B cell (primary cell): ENCODE data around the gene RPS6KL1. TPM values are rescaled to one million over a fixed set of nuclear protein-coding genes. Genes with fewer than 3 reads are reported as not detected.

ENCODE experiments used
- ATAC-seq: fragments of 200-7000 bp; cut with Tn5 transposase; one replicate; pipeline ENCODE4 v1.10.0; 2021; ENCODE audit warnings: low read depth, mild to moderate bottlenecking, moderate number of reproducible peaks, moderate library complexity
- CTCF ChIA-PET: fragments of 350-600 bp; sonication (Branson Sonifier 250); formaldehyde crosslinking; loops from one replicate; lab custom pipeline; 2021; ENCODE audit warnings: antibody characterized with exemption, inconsistent platforms; lab: Charles Lee
- POLR2A ChIA-PET: fragments of 350-600 bp; sonication (Branson Sonifier 250); formaldehyde crosslinking; loops from one replicate; lab custom pipeline; 2021; ENCODE audit warnings: antibody characterized with exemption; lab: Charles Lee
- DNase-seq: peaks from one replicate; pipeline ENCODE4 v3.0.0; 2013
- H2AFZ ChIP-seq: 2 replicates; pipeline ENCODE4 v1.6.1; 2012; ENCODE audit warnings: mild to moderate bottlenecking, low read depth, low read length; ENCODE audit not compliant: insufficient read depth, poor library complexity, severe bottlenecking
- H3K27ac ChIP-seq, 2 donors: 1 replicate in 1 of 2; 2 replicates in 1 of 2; pipeline ENCODE4 v1.5.1; 2012 to 2013; ENCODE audit warnings: low read length in 2 of 2, mild to moderate bottlenecking in 2 of 2, moderate library complexity in 1 of 2
- H3K27me3 ChIP-seq, 4 experiments: fragments of 200-600 bp in 1 of 4; sonication (generic) in 1 of 4; replicated peaks in 1 of 4; 1 replicate in 2 of 4; 2 replicates in 2 of 4; pipeline versions ENCODE4 v1.6.1 to v1.7.0; 2013 to 2016; ENCODE audit warnings: low read length in 3 of 4, mild to moderate bottlenecking in 2 of 4, mixed read lengths in 1 of 4, moderate library complexity in 1 of 4; ENCODE audit not compliant: insufficient read depth in 4 of 4, control insufficient read depth in 3 of 4; ENCODE audit errors: control extremely low read depth in 1 of 4
- H3K36me3 ChIP-seq, 2 experiments: replicated peaks in 1 of 2; 1 replicate in 1 of 2; 2 replicates in 1 of 2; pipeline versions ENCODE4 v1.6.1 to v1.7.1; 2013; ENCODE audit warnings: low read length in 1 of 2; ENCODE audit not compliant: insufficient read depth in 2 of 2, control insufficient read depth in 1 of 2; ENCODE audit errors: control extremely low read depth in 1 of 2, extremely low read depth in 1 of 2
- H3K4me1 ChIP-seq, 2 donors: fragments of 200-600 bp in 1 of 2; sonication (generic) in 1 of 2; 1 replicate in 1 of 2; 2 replicates in 1 of 2; pipeline versions ENCODE4 v1.5.1 to v1.6.1; 2013 to 2017; ENCODE audit warnings: low read length in 2 of 2; ENCODE audit not compliant: control insufficient read depth in 2 of 2, insufficient read depth in 2 of 2
- H3K4me2 ChIP-seq: replicated peaks from 2 replicates; pipeline ENCODE3; 2012; ENCODE audit warnings: mild to moderate bottlenecking, low read depth, low read length; ENCODE audit not compliant: poor library complexity, severe bottlenecking
- H3K4me3 ChIP-seq, 5 experiments: fragments of 200-600 bp in 1 of 5; sonication (generic) in 1 of 5; 1 replicate in 3 of 5; 2 replicates in 2 of 5; pipeline versions ENCODE4 v1.5.1 to v1.7.0; 2011 to 2016; ENCODE audit warnings: low read length in 4 of 5, mild to moderate bottlenecking in 4 of 5, low read depth in 2 of 5, control low read depth in 1 of 5, moderate library complexity in 1 of 5; ENCODE audit not compliant: insufficient read depth in 1 of 5; ENCODE audit errors: control extremely low read depth in 1 of 5, extremely low read depth in 1 of 5
- H3K79me2 ChIP-seq: fragments of 200-600 bp; sonication (generic); one replicate; pipeline ENCODE4 v1.6.0; 2016; ENCODE audit warnings: low read length; ENCODE audit not compliant: control insufficient read depth, insufficient read depth
- H3K9ac ChIP-seq: fragments of 200-600 bp; sonication (generic); 2 replicates; pipeline ENCODE4 v1.6.1; 2017; ENCODE audit warnings: mild to moderate bottlenecking, low read length, moderate library complexity
- H3K9me3 ChIP-seq, 3 donors: one replicate each; pipeline versions ENCODE4 v1.6.1 to v1.7.1; 2013; ENCODE audit warnings: low read length in 2 of 3; ENCODE audit not compliant: control insufficient read depth in 2 of 3, insufficient read depth in 1 of 3; ENCODE audit errors: control extremely low read depth in 1 of 3
- H4K20me1 ChIP-seq: 2 replicates; pipeline ENCODE4 v1.6.0; 2012; ENCODE audit warnings: mild to moderate bottlenecking, low read length; ENCODE audit not compliant: insufficient read depth, control insufficient read depth, poor library complexity, severe bottlenecking
- H3K27ac Mint-ChIP-seq: one replicate; pipeline ENCODE4 v1.8.0; 2021; ENCODE audit warnings: mixed read lengths
- H3K27me3 Mint-ChIP-seq: one replicate; pipeline ENCODE4 v1.8.0; 2021; ENCODE audit warnings: mixed read lengths
- H3K4me1 Mint-ChIP-seq: one replicate; pipeline ENCODE4 v1.8.0; 2021; ENCODE audit warnings: mixed read lengths
- H3K4me3 Mint-ChIP-seq: one replicate; pipeline ENCODE4 v1.8.0; 2021; ENCODE audit warnings: mixed read lengths
- H3K9me3 Mint-ChIP-seq: one replicate; pipeline ENCODE4 v1.8.0; 2022; ENCODE audit warnings: mixed read lengths; ENCODE audit not compliant: insufficient read depth
- EZH2 ChIP-seq: IDR thresholded peaks from 2 replicates; pipeline ENCODE4 v1.6.1; 2012; ENCODE audit warnings: borderline replicate concordance, low read depth, mild to moderate bottlenecking, moderate library complexity, low read length; ENCODE audit not compliant: insufficient read depth, poor library complexity, severe bottlenecking
- whole genome bisulfite sequencing: methylation state at CpG from one replicate; pipeline ENCODE4 v1.1.5; 2013; ENCODE audit warnings: missing lambda C conversion rate; ENCODE audit not compliant: insufficient coverage; 5-methylcytosine and 5-hydroxymethylcytosine counted together
- intact Hi-C: fragments of 100-400 bp; cut with micrococcal nuclease; formaldehyde crosslinking; loops from one replicate; pipeline ENCODE4 v1.10.0; 2022
- polyA plus RNA-seq: library from polyadenylated mRNA; depleted of rRNA; stranded (reverse); fragments of >200 nt; gene quantifications from 2 replicates; pipeline ENCODE4 v1.2.3, GENCODE V29; 2012
- total RNA-seq, 2 donors: library from RNA; stranded (reverse); fragments of 120-200 nt in 1 of 2; gene quantifications; 1 replicate in 1 of 2; 2 replicates in 1 of 2; pipeline versions ENCODE4 v1.2.3 to v1.2.4, GENCODE V29; 2013 to 2022
- TF ChIP-seq, protein P1 (sequence below): fragments of 200-600 bp; IDR thresholded peaks from one replicate; pipeline ENCODE4 v1.8.0; 2022; ENCODE audit warnings: antibody characterized with exemption, mild to moderate bottlenecking

Gene RPS6KL1
- total and polyA plus RNA-seq, 2 donors (not counting 1 experiment from before 2014, with no cell fraction given): 3.4 to 4.4 TPM

- CTCF ChIA-PET: interaction anchor here (1.0 to 4.4 kb wide), 6 partner anchors 8 to 78 kb away, joined by 3 to 21 read pairs (median 4); no protein-coding TSS in a partner anchor
- Mint-ChIP-seq H3K27ac (peak overlapping the region; percentile 27), H3K4me3 (no peak overlapping the region), H3K9me3 (no peaks in the 10 kb centered on the region), H3K27me3 (peaks cover 3% of the 10 kb centered on the region), H3K4me1 (peaks cover 64% of the 10 kb centered on the region)
- H3K4me1 ChIP-seq: peaks cover 47 to 57% of the 10 kb centered on the region in 2 donors
- H4K20me1 ChIP-seq: no peaks in the 10 kb centered on the region
- H3K4me2 ChIP-seq: no peak overlapping the region
- TF ChIP-seq, protein P1, sequence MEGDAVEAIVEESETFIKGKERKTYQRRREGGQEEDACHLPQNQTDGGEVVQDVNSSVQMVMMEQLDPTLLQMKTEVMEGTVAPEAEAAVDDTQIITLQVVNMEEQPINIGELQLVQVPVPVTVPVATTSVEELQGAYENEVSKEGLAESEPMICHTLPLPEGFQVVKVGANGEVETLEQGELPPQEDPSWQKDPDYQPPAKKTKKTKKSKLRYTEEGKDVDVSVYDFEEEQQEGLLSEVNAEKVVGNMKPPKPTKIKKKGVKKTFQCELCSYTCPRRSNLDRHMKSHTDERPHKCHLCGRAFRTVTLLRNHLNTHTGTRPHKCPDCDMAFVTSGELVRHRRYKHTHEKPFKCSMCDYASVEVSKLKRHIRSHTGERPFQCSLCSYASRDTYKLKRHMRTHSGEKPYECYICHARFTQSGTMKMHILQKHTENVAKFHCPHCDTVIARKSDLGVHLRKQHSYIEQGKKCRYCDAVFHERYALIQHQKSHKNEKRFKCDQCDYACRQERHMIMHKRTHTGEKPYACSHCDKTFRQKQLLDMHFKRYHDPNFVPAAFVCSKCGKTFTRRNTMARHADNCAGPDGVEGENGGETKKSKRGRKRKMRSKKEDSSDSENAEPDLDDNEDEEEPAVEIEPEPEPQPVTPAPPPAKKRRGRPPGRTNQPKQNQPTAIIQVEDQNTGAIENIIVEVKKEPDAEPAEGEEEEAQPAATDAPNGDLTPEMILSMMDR: no peak
- no peak for TF ChIP-seq EZH2
- 86% methylated on average over 6 of the region's 10 CpGs for WGBS
- H3K9me3 ChIP-seq: no peaks in the 10 kb centered on the region
- no peaks in the 10 kb centered on the region for H3K36me3 ChIP-seq
- ATAC-seq (no peak), DNase-seq (no peak)
- no peaks in the 10 kb centered on the region for H3K79me2 ChIP-seq
- no peak overlapping the region for H3K9ac ChIP-seq
- intact Hi-C loops: no loop called here
- no peak overlapping the region for H2AFZ ChIP-seq
- no peaks in the 10 kb centered on the region for H3K27me3 ChIP-seq
- H3K27ac ChIP-seq: no peak overlapping the region
- no peak overlapping the region for H3K4me3 ChIP-seq
- POLR2A ChIA-PET: no interaction called here
Observed at GRCh38 chr14:74938531-74939495, 15.8 kb upstream of the RPS6KL1 start.

- H2AFZ ChIP-seq: no peak overlapping the region
- H3K4me1 Mint-ChIP-seq: peaks cover 59% of the 10 kb centered on the region
- no peaks in the 10 kb centered on the region for H3K36me3 ChIP-seq
- ATAC-seq (no peak), DNase-seq (no peak)
- no peaks in the 10 kb centered on the region for H4K20me1 ChIP-seq
- CTCF ChIA-PET: interaction anchor here (0.6 to 4.4 kb wide), 4 partner anchors 10 to 496 kb away, joined by 3 to 21 read pairs (median 4); no protein-coding TSS in a partner anchor
- TF ChIP-seq EZH2: no peak
- TF ChIP-seq, protein P1: no peak
- H3K9me3 Mint-ChIP-seq: no peaks in the 10 kb centered on the region
- peaks cover 7% of the 10 kb centered on the region for H3K27me3 Mint-ChIP-seq
- H3K79me2 ChIP-seq: no peaks in the 10 kb centered on the region
- H3K9me3 ChIP-seq: no peaks in the 10 kb centered on the region
- H3K27ac ChIP-seq: no peak overlapping the region
- H3K4me3 Mint-ChIP-seq: no peak overlapping the region
- no CpG with 5 or more reads among the region's 2 CpGs for WGBS
- H3K9ac ChIP-seq: no peak overlapping the region
- no peak overlapping the region for H3K27ac Mint-ChIP-seq
- H3K4me1 ChIP-seq: peaks cover 43 to 51% of the 10 kb centered on the region in 2 donors
- POLR2A ChIA-PET: interaction anchor here (0.6 kb wide), 1 partner anchor 14 kb away, joined by 5 read pairs; the partner anchor contains the start of gene RPS6KL1
- H3K27me3 ChIP-seq: peaks cover 0 to 4% (median 0%) of the 10 kb centered on the region in 4 experiments
- no peak overlapping the region for H3K4me2 ChIP-seq
- H3K4me3 ChIP-seq: no peak overlapping the region
- intact Hi-C loops: no loop called here
Observed at GRCh38 chr14:74937171-74937570, 14.1 kb upstream of the RPS6KL1 start.
